NCI-H2227 treated with DMSO at 0.1 percent for 48 hours (cell line): Measurements from ENCODE around the gene NPB.
A peak's percentile ranks its signal among the peaks of the same experiment; 100 is the strongest.

Experiments
- DNase-seq: peaks from one replicate; lab custom pipeline; 2025; lab: John Stamatoyannopoulos, UW

The NPB gene

GRCh38 chr17:81869221-81870130 is 32.6 kb upstream of the NPB start:
- DNase-seq: no peak

DNA sequence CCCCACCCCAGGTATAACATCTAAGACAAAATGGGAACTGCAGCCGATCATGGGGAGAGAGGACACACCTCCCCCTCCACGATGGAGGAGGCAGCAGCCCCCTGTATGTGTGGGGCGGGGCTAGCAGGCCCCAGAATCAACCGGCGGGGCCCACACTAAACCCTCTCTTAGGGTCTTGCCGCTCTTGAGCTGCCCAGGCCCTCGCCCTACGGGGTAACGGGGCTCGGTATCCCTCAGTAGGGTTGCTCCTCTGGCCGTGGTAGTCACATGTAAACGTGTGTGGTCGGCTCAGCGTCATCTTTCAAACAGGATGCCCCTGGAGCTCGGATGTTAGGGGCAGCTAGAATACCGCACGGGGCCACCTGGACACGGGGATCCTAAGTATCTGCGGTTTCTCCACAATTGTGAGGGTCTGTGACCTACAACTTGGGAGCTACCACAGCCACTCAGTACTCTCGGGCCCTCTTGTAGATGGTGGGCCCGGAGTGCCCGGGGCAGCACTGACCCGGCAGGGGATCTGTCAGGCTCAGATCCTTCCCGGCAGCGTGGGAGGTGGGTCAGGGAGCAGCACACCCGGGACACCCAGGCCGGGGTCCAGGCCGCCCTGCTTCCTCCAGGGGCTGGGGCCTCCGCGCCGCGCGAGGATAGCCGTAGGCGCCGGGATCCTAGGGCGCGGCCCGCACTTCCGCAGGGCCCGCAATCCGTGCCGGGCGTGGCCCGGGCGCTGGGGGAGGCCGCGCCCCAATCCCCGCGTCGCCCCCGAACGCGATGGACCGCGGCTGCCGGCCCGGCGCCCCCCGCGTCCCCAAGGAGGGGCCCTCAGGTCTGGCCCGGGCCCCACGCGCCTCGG is 31.7 kb upstream of the NPB start:
- peak; percentile 28 for DNase-seq

GRCh38 chr17:81870981-81871386 is 31.1 kb upstream of the NPB start, which contains the start of gene ARHGDIA:
Gene ARHGDIA (minus strand): TSS chr17:81871337. CDS start chr17:81869930, 1,407 bp downstream.
- no peak for DNase-seq

GRCh38 chr17:81871387-81872230 is 30.4 kb upstream of the NPB start:
- DNase-seq: peak; percentile 81

DNA sequence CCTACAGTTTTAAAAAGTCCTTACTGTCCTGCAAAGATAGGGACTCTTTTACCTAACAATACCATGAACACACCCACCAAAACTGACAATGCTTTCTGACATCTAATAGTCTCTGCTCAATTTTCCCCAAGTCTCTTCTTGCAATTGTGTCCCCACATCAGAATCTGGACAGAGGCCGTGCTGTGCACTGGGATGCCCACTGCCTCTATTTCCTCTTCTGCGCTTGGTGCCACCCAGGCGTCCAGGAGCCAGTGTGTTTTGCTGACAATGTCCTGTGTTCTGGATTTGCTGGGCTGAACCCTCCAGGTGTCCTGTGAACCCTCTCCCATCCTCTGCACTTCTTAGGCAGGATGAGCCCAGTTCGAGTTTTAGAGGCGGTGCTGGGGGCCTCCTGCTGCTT is 24.5 kb upstream of the NPB start:
- no peak for DNase-seq

GRCh38 chr17:81878294-81878693 is 23.7 kb upstream of the NPB start:
- no peak for DNase-seq

DNA sequence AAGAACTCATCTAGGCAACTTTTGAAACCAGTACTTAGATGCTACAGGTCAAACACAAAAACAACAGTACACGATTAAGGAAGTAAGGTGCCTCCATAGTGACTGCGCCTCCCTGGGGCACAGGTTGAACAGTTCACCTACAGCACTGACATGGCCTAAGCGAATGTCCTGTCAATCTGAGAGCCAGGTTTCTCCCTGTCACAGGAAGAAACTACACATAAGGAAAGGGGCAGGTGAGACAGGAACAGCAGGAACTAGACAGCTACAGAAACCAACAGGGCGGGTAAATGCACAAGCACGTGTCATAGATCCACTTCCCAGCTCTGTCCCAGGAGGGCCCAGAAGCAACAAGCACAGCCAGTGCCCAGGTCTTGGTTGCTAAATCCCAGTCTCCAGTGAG is 22.9 kb upstream of the NPB start:
- no peak for DNase-seq

DNA sequence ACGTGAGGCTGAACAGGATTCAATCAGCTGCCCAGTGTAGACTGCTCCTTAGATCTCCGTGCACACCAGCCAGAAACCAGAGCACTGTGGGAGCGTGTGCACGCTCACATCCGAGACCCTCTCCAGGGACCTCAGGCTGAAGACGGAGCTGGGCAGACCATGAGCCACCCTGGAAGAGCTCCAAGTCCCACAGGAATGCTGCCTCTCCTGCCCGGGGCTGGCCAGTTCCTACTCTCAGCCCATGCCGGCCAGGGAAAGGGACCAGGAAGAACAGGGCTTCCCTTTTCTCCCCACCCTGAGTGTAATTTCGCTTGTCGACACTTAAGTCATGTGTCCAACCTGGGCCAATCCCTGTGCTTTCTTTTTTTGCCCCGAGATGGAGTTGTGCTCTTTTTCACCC is 17.5 kb upstream of the NPB start:
- no peak for DNase-seq

DNA sequence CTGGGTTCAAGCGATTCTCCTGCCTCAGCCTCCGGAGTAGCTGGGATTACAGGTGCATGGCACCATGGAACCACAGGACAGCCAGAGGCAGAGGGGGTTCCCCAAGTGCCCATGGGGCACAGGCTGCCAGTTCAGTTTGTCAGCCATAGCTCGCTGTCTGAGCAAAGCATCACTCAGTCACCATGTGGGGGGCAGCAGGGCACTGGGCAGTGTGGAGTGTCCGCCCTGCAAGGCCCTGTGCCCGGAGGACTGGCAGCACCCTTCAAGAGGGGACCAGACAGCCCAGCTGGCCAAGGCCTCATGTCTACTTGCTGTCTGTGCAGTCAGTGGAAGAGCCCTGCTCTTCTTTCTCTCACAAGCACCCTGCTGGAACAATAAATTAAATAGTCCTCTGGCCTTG is 17.1 kb upstream of the NPB start:
- DNase-seq: no peak

- no peak for DNase-seq
These were observed 16.6 kb upstream of the NPB start for GRCh38 chr17:81885454-81885853.

DNA sequence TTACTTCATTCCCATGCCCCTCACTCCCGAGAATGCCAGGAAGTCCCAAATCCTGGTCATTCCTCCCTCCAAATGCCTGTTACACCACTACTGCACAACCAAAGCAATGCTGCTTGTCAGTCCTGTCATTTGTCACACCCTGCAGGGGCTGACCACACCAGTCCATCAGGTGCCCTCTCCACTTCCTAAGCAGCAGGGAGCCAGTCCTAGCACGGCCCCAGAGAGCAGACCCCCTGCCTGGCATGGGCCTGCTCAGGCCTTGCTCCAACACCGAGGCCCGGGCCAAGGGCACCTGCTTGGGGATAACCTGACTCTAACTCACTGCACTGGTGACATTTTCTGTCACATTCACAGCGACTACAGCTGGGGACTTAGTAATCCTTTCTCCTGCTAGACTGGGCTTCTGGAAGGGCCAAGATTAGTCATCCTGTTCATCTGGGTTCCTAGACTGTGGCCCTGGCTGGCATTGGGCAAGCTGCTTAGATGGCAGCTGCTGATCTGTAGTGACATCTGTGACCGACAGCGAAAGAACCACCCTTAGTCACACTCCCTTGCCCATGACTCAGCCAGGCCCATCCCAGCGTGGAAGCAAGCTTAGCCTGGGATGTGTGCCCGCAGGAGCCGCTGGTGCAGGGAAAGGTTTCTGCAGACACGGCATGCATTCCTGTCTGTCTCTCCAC is 16.0 kb upstream of the NPB start:
- DNase-seq: no peak

GRCh38 chr17:81888105-81888987 is 13.7 kb upstream of the NPB start:
- DNase-seq: no peak

DNA sequence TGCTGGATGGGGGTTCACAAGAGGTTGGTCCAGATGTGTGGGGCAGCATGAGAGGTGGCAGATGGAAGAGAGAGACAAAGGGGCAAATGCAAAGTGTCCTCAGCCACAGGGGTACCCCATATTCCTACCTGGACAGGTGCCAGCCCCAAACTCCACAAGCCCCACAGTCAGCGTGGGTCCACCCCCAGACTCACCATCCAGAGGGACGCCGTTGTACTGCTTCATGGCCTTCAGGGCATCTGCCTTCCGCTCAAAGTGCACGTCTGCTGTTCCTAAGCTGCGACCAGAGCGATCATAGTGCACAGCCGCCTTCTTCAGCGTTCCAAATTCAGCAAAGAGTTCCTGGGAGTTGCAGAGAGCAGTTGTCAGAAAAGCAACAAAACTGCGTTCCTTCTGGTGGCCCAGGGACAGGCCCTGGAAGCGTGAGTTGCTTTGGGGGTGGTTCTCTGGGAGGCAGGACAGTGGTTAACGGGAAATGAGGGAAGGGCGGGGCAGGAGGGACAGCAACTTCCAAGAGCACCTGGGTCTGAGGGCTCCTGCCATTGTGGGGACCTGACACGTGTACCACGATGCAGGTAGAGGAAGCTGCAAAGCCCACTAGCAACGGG is 12.9 kb upstream of the NPB start:
- no peak for DNase-seq

- no peak for DNase-seq
These were observed 12.4 kb upstream of the NPB start for GRCh38 chr17:81889602-81890001.

DNA sequence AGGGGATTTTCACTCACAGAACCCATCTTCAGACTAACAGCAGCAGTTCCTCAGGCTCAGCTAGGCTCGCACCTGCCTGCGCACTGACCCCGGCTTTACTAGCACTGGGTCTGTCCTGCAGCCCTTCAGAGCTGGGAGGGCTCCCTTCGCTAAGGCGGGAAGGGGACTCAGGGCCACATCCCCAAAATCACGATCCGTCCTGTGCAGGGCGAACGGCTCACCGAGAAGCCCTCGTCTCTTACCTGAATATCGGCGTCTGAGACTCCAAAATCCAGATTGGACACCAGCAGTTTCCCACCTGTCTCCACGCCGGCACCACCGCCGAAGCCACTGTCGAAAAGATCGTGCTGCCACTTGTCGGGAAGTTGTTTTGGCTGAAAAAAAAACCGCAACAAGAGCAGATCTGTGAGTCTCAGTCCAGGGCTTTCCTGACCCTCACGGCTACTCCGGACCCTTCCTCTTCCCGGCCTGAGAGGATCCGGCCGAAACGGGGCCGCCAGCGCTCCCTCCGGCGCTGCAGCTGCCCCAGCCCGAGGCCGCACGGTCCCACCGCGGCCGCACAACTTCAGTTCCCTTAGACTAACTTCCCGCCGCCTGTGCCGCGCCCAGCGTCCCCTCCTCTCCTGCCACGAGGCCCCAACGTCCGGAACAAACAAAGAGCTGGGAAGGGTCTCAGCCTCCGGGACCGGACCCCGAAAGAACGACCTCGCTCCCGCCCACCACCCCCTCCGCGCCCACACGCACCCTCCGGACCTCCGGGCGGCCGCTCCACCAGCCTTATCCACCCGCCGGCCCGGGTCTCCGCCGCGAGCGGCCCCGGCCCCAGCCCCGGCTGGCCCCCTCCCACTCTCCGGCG is 11.4 kb upstream of the NPB start:
- no peak for DNase-seq

DNA sequence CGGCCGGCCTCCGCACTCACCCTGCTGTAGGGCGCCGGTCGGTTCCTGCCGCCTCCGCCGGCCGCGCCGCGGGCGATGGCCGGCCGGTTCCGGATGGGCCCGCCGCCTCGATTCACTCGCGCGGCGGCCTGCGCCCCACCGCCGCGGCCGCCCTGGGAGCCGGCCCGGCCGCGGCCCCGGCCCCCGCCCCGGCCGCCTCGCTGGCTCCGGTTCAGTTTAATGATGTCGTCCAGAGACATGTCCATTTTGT is 10.8 kb upstream of the NPB start:
- DNase-seq: no peak

DNA sequence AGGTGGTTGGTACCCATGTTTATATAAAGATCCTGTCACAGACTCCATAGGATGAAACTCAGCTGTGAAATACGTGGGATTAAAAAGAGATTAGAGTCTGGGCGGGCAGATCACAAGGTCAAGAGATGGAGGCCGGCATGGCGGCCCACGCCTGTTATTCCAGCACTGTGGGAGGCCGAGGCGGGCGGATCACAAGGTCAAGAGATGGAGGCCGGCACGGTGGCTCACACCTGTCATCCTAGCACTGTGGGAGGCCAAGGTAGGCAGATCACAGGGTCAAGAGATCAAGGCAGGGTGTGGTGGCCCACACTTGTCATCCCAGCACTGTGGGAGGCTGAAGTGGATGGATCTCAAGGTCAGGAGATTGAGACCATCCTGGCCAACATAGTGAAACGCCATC is 6.6 kb upstream of the NPB start:
- no peak for DNase-seq

DNA sequence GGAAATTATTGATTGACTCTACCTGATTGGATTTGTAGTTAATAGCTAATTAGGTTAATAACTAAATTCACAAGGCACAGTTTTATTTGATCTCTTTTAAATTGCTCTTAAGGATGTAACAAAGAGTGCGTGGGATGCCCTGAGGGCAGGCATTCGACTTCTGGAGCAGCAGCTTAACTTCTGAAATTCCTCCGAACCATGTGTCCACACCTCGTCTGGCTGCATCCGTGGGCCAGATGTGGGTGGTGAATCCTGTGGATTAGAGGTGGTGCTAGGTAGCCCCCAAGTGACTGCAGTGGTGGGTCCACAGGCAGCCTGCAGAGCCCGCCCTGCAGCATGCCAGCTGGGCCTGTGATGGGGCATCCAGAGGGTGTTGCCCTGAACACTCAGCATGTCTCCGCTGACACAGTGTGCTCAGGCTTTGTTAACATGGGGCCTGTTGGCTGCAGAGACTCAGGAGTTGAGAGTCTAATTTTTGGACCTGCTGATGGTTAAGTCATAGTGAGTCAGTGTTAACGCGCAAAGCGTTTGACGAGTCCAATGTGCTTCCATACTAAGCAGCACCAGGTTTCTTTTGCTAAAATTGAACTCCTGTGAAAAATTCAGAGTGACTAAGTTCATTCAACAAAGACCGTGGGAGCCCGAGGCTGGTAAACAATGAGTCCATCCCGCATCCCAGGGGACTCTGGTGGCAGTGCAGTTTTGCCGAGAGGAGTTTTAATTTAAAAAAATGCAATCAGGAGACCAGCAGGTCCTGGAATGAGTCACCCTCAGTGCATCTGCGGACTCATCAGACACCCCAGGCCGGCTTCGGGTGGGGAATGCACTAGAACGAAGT is 3.8 kb upstream of the NPB start:
- DNase-seq: no peak

DNA sequence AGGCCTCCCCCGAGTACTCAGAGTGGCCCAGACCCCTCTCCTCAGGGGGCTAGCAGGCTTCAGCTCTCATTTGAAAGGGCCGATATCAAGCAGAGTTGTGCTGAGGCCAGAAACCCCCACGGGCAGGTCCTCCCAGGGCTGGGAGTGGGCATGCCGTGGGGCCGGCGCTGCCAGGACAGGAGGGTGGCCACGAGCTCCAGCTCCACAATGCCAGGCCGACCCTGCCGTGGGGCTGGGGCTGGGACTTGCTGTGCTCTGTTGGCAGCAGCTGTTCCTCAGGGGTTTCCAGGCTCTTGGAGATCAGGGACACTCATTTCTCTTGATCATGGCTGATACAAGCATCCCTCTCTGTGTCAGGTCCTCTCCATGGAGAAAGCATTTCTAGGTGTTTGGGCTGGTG is 3.2 kb upstream of the NPB start:
- no peak for DNase-seq
